Activated CD8-positive, alpha-beta memory T cell treated with anti-CD3 and anti-CD28 coated beads, Interleukin-2, amount 50 U/mL, for 4 hours (primary cell): ENCODE measurements around the gene GPR146.

ENCODE experiments used
- DNase-seq: peaks from one replicate; pipeline ENCODE4 v3.0.0-alpha.2; 2020

Gene GPR146

DNA sequence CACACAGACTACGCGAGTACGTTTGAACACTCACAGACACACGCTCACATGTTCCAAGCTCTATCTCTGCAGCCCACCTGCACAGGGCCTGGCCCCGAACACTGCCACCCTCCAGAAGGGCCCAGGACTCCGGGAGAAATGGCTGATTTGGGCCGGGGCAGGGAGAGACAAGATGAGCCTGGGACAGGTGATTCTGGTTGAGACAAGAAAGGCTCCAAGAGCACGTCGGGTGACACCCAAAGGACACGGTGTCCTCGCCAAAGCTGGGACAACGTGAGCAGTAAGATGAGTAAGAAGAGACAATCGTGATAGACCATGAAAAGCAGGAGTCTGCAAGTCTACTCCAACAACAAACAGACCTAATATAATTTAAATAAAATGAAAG is 52.8 kb downstream of the GPR146 start:
- DNase-seq = no peak

DNA sequence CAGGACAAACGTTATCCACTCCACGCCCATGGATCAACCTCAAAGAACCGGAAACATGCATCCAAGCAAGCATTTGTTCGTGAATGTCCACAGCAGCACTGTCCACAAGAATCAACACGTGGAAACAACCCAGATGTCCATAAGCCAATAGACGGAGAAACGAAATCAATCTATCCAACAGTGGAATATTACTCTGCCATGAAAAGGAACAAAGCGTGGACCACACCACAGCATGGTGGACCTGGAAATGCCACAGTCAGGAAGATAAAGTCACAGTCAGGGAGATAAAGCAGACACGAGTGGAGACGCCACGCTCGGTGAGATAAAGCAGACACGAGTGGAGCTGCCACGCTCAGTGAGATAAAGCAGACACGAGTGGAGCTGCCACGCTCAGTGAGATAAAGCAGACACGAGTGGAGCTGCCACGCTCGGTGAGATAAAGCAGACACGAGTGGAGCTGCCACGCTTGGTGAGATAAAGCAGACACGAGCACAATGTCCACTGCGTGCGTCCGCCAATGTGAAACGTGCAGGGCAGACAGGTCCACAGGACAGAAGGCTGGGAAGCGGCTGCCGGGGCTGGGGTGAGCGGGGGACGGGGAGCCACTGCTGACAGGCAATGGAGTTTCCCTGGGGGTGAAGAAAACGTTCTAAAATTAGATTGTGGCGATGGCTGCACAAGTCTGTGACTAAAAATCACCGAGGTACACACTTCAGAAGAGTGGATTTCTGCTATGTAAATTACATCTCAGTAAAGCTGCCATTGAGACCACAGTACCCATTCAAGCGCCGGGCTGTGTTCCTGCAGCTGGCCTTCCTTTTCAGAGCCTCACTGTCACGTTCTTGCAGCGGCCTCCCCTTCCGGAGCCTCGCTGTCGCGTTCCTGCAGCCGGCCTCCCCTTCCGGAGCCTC is 54.2 kb downstream of the GPR146 start:
- no peak for DNase-seq

DNA sequence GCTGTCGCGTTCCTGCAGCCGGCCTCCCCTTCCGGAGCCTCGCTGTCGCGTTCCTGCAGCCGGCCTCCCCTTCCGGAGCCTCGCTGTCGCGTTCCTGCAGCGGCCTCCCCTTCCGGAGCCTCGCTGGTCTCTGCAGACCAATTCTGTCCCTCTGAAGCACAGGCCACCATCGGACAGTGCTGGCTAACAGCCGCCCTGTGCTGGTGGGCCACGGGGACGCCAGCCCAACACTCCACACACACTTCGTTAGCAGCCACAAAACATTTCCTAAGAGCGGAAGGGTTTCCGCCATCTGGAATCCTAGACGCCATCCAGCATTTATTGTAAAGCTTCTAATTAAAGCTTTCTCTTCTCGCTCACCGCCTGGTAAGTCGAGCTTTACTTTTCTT is 54.8 kb downstream of the GPR146 start:
- no peak for DNase-seq

DNA sequence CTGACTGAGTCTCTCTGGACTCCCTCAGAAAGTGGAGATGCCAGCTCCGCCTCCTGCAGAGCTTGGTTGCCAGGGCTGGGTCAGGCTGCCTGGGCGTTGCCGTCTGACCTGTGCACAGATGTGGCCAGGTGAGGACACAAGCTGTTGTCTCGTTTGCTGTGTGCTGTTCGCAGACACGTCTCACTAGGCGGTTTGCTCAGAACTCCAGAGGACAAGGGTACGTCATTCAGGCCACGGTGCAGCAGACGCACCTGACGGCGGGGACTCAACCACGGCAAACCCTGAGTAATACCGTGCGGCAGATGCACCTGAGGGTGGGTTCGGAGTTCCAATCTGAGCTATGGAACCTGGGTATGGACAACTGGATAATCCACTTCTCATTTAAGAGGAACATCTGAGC is 55.3 kb downstream of the GPR146 start:
- no peak for DNase-seq

DNA sequence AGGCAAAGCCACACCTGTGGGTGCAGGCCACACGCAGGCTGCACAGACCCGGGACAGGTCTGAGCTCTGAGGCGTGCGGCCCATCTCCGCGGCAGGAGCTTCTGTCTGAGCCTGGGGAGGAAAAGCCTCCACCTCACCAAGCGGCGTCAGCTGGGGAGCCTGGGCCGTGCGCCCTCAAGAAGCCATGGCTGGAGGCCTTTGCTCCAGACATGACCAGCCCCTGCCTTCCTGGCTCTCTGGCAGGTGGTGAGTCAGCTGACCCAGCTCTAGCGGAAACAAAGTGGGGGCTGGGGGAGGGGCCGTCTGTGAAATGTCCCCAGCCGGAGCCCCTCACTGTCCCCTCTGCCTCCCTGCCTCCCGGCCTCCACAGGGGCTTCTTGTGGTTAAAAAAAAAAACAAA is 56.0 kb downstream of the GPR146 start:
- no peak for DNase-seq

DNA sequence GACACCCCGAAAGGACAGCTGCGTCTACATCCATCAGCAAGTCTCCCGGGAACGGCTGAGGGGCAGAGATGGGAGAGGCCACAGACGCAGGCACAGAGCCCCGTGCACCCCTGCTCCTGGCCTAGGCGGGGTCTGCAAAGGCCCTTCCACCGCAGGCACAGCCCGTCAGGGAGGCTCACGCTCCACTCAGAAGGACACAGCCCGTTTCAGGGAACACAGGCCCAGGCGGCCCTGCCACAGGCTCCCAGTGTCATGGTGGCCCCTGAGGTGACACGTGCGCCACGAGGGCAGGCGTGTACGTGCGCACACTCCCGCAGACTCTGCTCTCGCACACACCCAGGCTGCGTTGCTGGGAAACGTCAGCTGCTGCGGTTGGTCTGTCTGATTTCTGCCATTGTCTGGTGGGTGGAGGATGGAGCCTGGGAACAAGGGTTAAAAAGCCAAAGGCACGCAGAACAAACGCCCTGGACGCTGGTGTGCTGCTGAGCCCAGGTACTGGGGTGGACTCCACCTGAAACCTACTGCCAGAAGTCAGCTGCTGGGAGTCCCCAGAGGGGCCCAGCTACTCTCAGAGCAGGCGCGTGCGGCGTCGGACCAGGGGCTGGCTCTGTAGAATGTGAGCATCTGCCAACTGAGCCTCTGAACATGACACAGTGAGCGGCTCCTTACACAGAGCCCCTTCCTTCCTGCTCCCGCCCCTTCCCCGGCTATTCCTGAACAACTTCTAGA is 56.7 kb downstream of the GPR146 start:
- DNase-seq = no peak

DNA sequence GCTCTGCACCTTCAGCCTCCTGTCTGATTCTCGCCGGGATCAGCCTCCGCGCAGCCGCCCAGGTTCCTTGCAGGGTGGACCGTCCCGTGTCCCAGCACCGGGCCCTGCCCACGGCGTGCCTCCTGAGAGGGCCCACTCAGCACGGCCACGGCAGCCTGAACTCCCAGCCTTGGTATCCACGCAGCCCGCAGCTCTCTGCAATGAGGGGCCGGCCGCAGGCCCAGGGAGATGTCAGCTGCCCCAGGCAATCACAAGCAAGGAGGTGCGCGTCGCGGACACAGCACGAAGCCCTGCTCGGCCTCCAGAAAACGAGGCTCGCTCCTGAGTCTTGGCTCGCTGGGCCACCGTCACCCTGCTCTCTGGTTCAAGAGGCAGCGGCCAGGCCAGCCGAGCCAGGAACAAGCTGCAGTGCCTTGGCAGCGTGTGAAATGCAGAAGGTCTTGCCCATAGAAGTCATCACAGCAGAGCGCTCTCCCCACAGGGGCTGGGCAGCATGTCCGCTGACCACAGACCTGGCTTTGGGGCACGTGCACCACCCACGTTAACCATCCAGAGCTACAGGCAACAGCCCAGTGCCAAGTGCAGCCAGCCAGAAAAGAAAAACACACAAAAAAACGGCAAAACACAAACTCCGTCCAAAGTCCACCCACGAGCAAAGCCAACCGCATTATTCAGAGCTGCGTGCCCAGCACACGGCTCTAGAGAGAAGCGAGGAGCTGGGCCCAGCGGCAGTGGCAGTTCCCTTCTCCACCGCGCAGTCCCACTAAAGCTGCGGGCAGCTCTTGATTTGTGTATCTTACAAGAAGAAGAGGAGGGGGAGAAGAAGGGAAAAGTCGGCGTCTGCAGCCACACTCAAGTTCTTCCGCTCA is 57.5 kb downstream of the GPR146 start:
- DNase-seq = no peak

DNA sequence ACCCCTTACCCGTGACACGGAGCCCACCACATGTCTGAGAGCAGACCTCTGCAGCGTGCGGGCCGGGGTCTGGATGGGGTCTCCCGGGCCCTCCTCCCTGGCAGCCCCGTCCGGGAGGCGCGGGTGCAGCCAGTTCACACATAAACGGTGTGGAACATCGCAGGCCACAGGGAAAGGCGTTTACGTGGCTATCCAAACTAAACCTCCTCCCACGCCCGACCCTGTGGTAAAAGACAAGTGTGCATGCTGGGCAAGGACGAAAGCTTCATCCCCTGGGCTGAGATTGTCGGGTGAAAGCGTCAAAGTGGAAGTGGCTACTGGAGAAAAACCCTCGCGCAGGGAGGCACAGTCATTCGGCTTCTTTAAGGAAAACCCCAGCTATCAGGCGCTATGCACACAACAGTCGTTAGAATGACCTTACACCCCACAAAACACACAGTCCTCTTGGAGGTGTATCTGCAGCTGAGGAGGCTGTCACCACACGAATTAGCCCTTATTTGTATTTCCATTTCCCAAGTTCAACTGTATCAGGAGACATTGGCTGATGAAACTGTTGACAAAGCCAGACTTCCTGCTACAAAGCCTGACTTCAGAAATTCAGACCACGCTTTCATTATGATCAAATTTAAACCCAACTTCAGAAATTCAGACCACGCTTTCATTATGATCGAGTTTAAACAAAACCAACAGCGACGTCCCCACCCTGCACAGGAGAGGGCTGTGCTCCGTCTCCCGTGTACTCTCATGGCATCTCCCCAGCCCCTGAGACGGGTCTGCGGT is 58.9 kb downstream of the GPR146 start:
- DNase-seq = no peak

DNA sequence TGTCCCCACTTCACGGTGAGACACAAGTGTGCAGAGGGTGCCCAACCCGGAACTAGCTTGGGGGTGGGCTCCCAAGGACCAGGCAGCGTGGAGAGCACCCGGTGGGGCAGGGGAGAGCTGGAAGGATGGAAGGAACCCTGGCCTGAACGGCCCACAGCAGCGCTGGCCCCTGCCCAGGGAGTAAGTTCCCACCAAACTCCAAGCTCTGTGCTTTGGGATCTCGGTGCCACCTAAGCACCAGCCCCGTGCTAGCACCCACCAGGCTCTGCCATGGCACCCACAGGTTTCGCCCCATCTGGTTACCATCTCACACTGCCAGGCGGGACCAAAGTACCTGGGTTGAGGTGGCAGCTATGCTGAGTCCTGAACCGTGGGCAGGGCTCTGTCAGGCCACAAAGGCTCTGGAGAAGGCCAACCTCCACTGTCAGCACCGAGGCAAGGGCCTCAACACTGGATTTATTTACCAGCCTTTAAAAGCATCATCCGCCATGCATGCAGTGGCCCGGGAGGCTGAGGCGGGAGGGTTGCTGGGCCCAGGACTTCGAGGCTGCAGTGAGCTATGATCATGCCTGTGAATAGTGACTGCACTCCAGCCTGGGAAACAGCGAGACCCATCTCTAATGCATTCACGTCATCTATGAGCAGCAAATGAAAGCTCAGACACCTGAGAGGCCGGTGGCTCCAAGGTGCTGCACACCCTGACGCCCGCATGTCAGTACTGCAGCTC is 59.6 kb downstream of the GPR146 start:
- no peak for DNase-seq

DNA sequence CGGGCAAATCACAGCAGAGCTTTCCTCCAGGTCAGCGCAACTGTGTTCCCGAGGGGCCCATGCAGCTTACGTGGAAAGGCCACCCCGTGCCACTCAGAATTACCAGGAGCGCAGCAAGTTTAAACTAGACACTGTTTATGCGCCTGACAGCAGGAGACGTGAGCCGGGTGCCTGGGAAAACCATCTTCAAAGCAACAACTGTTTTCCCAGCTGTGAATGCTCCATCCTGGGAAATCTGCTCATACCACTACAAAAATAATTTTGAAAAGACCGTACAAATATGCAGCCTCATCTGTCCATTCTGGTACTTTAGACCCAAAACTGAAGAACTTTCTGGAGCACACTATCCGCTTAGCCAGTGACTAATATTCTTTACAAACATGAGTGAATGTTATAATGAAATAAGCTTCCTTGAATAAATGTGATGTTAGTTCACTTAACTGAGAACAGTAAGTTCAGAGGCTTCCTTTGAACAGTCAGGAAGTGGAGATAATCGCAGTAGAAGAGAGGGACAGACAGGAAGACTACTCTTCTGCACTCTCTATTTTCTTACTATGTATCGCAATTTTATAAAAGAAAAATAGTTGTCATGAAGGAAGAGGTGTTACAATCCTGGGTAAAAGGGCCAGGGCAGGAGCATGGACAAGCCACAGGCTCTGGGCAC is 60.3 kb downstream of the GPR146 start:
- DNase-seq = no peak

DNA sequence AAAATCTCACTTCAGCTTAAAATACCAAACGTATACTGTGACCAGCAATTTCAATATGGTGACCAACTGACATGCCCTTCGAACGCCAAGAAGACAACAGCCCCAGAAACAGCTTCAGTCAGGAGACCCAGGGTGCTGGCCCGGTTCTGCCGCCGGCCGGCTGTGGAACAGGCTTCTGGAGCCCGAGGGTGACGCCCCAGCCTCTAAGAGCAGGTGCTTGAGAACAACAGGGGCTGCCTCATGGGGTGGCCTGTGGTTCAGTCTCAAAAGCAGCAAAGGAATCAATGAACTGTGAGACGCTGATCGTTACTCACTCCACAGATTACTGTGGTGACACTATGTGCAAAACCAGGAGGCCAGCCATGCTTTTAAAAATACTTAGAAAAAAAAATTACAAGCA is 60.8 kb downstream of the GPR146 start:
- no peak for DNase-seq

DNA sequence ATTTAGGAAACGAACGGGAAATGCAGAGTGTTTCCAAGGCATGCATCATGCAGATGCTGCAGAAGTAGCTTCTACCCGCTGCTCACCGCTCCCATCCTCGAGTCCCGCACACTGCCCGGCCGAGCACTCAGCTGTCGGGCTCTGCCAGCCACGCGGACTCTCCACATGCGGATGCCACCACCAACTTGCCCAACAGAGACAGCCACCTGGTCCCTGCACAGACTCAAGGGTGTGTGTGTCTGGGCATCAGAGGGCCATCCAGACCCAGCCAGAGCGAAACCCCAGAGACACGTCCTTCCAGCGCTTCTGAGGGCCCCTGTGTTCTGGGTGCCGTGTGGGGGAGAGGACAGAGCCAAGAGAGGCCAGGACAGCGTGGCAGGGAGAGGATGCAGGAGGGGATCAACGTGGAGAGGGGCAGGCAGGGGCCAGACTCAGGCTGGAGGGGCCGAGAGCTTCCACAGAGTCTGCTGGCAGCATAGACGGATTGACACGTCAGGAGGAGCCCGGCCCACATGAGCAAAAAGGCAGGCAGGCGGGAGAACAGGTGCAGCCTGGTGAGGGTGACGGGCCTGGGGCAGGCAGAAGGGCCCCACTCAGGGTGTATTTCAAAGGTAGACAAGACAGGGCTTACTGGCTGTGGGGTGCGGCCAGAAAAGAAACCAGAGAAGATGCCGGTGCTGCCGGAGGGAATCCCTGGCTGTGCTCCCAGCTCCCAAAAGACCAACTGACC is 61.9 kb downstream of the GPR146 start:
- no peak for DNase-seq

DNA sequence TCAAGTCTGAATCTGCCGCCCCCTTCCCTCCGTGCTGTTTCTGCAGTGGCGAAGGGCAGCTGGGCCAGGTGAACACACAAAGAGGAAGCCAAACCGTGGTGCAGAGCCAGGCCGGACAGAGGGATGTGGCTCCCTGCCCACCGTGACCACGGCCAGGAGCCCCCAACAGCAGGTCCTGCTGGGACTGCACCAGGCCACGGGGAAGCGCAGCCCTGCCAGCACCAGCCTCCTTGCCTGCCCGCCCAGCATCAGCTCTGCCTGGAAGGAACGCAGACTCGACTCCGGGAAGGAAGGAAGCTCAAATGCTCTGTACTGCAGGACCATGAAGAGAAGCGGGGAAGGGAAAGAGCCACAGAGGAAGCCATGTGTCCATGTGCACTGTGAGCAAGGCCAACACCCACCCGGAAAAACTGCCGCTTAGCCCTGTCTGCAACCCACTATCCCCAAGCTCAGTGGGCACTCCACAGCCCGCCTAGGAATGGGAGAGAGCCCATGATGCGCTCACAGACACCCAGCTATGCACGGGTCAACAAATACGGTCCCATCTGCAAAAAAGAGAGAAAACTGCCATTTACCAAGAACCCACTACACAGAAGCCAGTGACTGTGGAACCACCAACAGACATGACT is 62.6 kb downstream of the GPR146 start:
- no peak for DNase-seq

DNA sequence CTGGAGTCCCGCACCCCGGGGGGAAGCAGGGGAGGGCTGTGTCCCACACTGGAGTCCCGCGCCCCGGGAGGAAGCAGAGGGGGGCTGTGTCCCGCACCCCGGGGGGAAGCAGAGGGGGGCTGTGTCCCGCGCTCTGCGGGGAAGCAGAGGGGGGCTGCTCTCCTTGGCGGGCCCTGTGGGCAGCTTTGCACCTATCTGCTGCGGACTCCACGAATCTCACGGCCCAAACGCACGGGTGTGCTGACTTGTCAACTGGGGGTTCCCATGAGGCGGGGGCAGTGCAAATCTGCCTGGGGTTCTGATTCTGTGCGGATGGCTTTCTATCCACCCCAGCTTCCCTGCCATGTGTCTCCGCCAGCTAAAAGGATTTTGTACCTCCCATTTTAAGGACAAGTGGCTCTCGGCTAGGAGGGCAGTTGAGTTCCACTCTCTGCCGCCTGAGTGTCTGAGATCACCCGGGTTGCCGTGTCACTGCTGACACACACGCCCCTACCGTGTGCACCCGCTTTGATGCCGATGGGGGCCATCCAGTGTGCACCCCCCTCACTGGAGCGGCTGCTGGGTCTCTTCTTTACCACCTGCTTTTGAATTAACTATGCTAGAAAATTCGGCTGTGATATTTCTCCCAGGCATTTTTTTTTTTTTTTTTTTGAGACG is 64.0 kb downstream of the GPR146 start:
- DNase-seq = no peak
